K562 (cell line): ENCODE measurements around the gene GALNT7. TPM values are rescaled to one million over a fixed set of nuclear protein-coding genes. Genes with fewer than 3 reads are reported as not detected.

Experiments used
- ATAC-seq: fragments of 200-7000 bp; cut with Tn5 transposase; 3 replicates; pipeline ENCODE4 v1.9.1; 2020; ENCODE audit warnings: moderate library complexity
- BruUV-seq: library from RNA; stranded (reverse); fragments of 400-500 nt; replicated peaks from 2 replicates; lab custom pipeline; 2021; lab: Mats Ljungman, UMichigan
- CTCF ChIA-PET: fragments of 300-600 bp; formaldehyde crosslinking; extraction: SDS; loops from one replicate; lab custom pipeline; 2021; ENCODE audit warnings: low intra/inter-chr PET ratio; lab: Yijun Ruan, JAX
- POLR2A ChIA-PET: fragments of 300-600, 350-650 bp; sonication (Branson Sonifier 250); formaldehyde crosslinking; extraction: SDS; loops from one replicate; lab custom pipeline; 2021; ENCODE audit warnings: antibody characterized with exemption, inconsistent platforms; lab: Yijun Ruan, JAX
- DNase-seq, 4 experiments: peaks; one replicate each; pipeline versions ENCODE4 v3.0.0 to v3.0.0-alpha.2; 2011 to 2018; ENCODE audit warnings: low spot score in 3 of 4, mixed read lengths in 3 of 4; ENCODE audit errors: extremely low read depth in 1 of 4
- FAIRE-seq: peaks from 2 replicates; lab custom pipeline; 2011; peaks lifted over from hg19 to GRCh38; lab: Jason Lieb, UNC
- H2AFZ ChIP-seq: 2 replicates; pipeline ENCODE4 v1.6.0; 2011; ENCODE audit warnings: low read depth, low read length, control low read depth, inconsistent platforms
- H3K27ac ChIP-seq: fragments of 200-600 bp; 3 replicates; pipeline ENCODE4 v1.8.0; 2011; ENCODE audit warnings: low read depth, mild to moderate bottlenecking, control low read depth, inconsistent platforms, low read length, moderate library complexity, mixed read lengths; ENCODE audit errors: extremely low read depth
- H3K27me3 ChIP-seq, 2 experiments: fragments of 300-600 bp in 1 of 2; 2 replicates in 1 of 2; 3 replicates in 1 of 2; pipeline versions ENCODE4 v1.6.0 to v1.8.0; 2011; ENCODE audit warnings: inconsistent platforms in 2 of 2, low read length in 2 of 2, mild to moderate bottlenecking in 1 of 2, mixed read lengths in 1 of 2, moderate library complexity in 1 of 2; ENCODE audit not compliant: control insufficient read depth in 2 of 2, insufficient read depth in 2 of 2
- H3K36me3 ChIP-seq: fragments of 300-600 bp; 3 replicates; pipeline ENCODE4 v1.8.0; 2011; ENCODE audit warnings: mild to moderate bottlenecking, low read length, inconsistent platforms; ENCODE audit not compliant: control insufficient read depth, insufficient read depth
- H3K4me1 ChIP-seq, 2 experiments: fragments of 200-600 bp in 1 of 2; replicated peaks in 1 of 2; 2 replicates in 1 of 2; 3 replicates in 1 of 2; pipeline versions ENCODE4 v1.5.1 to v1.8.0; 2011; ENCODE audit warnings: inconsistent platforms in 2 of 2, low read length in 2 of 2, mild to moderate bottlenecking in 1 of 2, mixed read lengths in 1 of 2, moderate library complexity in 1 of 2; ENCODE audit not compliant: control insufficient read depth in 2 of 2, insufficient read depth in 2 of 2
- H3K4me2 ChIP-seq: 2 replicates; pipeline ENCODE4 v1.6.1; 2011; ENCODE audit warnings: low read length, control low read depth, inconsistent platforms, mixed read lengths; ENCODE audit not compliant: insufficient read depth
- H3K4me3 ChIP-seq: fragments of 200-600 bp; sonication (generic), shearing (Covaris generic); 2 replicates; pipeline ENCODE4 v1.5.1; 2016; ENCODE audit warnings: control low read depth, inconsistent platforms
- H3K79me2 ChIP-seq: fragments of 200-600 bp; 3 replicates; pipeline ENCODE4 v1.8.0; 2011; ENCODE audit warnings: low read length, inconsistent platforms; ENCODE audit not compliant: control insufficient read depth, insufficient read depth
- H3K9ac ChIP-seq, 2 experiments: 2 replicates each; pipeline versions ENCODE4 v1.6.0 to v1.6.1; 2011; ENCODE audit warnings: low read depth in 2 of 2, low read length in 2 of 2, control low read depth in 1 of 2, inconsistent platforms in 1 of 2, mild to moderate bottlenecking in 1 of 2, mixed read lengths in 1 of 2; ENCODE audit not compliant: insufficient read depth in 1 of 2
- H3K9me1 ChIP-seq: one replicate; pipeline ENCODE4 v1.6.0; 2011; ENCODE audit warnings: inconsistent platforms, mild to moderate bottlenecking, low read length, moderate library complexity; ENCODE audit not compliant: control insufficient read depth, insufficient read depth
- H3K9me3 ChIP-seq: replicated peaks from 2 replicates; pipeline ENCODE4 v1.5.1; 2011; ENCODE audit warnings: low read depth, low read length, inconsistent platforms; ENCODE audit not compliant: control insufficient read depth, insufficient read depth
- H4K20me1 ChIP-seq: replicated peaks from 2 replicates; pipeline ENCODE4 v1.6.1; 2011; ENCODE audit warnings: low read length, inconsistent platforms, mixed read lengths; ENCODE audit not compliant: control insufficient read depth, insufficient read depth
- ATF7 ChIP-seq: fragments of 450-650 bp; IDR thresholded peaks from 2 replicates; pipeline ENCODE4 v1.7.1; 2014; ENCODE audit warnings: mild to moderate bottlenecking, moderate library complexity
- BHLHE40 ChIP-seq: IDR thresholded peaks from 2 replicates; pipeline ENCODE4 v1.6.1; 2011; ENCODE audit warnings: low read length, improper control_type of control experiment
- ILF3 ChIP-seq: fragments of 450-650 bp; IDR thresholded peaks from 2 replicates; pipeline ENCODE4 v1.6.1; 2018; ENCODE audit warnings: antibody characterized with exemption, mild to moderate bottlenecking, moderate library complexity, borderline replicate concordance
- IRF1 ChIP-seq: sonication (generic); formaldehyde crosslinking; IDR thresholded peaks from 2 replicates; pipeline ENCODE4 v1.8.0; 2022; ENCODE audit warnings: missing genetic modification reagents, mild to moderate bottlenecking, borderline replicate concordance
- NCOA6 ChIP-seq: fragments of 450-650 bp; IDR thresholded peaks from 2 replicates; pipeline ENCODE4 v1.6.1; 2017; ENCODE audit warnings: mild to moderate bottlenecking
- NFE2 ChIP-seq: IDR thresholded peaks from 2 replicates; pipeline ENCODE4 v1.6.1; 2014; ENCODE audit warnings: antibody characterized with exemption, low read depth
- NFXL1 ChIP-seq: fragments of 450-650 bp; formaldehyde crosslinking; IDR thresholded peaks from 2 replicates; pipeline ENCODE4 v1.4.0; 2021; ENCODE audit warnings: mild to moderate bottlenecking
- PHF8 ChIP-seq: fragments of 200-600 bp; sonication (generic); IDR thresholded peaks from 2 replicates; pipeline ENCODE4 v1.6.1; 2012; ENCODE audit warnings: mixed run types, mild to moderate bottlenecking, inconsistent platforms, low read length, moderate library complexity, borderline replicate concordance
- POU5F1 ChIP-seq: fragments of 150-350 bp; IDR thresholded peaks from 2 replicates; pipeline ENCODE4 v1.6.1; 2014; ENCODE audit warnings: borderline replicate concordance, low read length, low read depth, mild to moderate bottlenecking; ENCODE audit not compliant: partially characterized antibody
- PRMT5 ChIP-seq: sonication (generic); formaldehyde crosslinking; IDR thresholded peaks from 2 replicates; pipeline ENCODE4 v1.5.0; 2020; ENCODE audit warnings: missing genetic modification reagents
- RAD21 ChIP-seq, 2 experiments: fragments of 250-450 bp in 1 of 2; fragments of 450-650 bp in 1 of 2; sonication (Bioruptor Pico) in 1 of 2; formaldehyde crosslinking in 1 of 2; IDR thresholded peaks in 1 of 2; conservative IDR thresholded peaks in 1 of 2; 2 replicates each; pipeline versions ENCODE4 v1.4.0 to v1.8.0; 2020 to 2022; ENCODE audit warnings: mild to moderate bottlenecking in 2 of 2, moderate library complexity in 1 of 2
- SRF ChIP-seq, 2 experiments: fragments of 250-450, 450-650 bp in 1 of 2; sonication (Bioruptor Pico) in 1 of 2; sonication (generic) in 1 of 2; formaldehyde crosslinking; IDR thresholded peaks; 2 replicates each; pipeline versions ENCODE4 v1.5.0 to v1.5.1; 2020 to 2022; ENCODE audit warnings: mild to moderate bottlenecking in 1 of 2, missing genetic modification reagents in 1 of 2
- SRSF9 ChIP-seq: fragments of 200-400 bp; formaldehyde crosslinking; IDR thresholded peaks from 2 replicates; pipeline ENCODE4 v1.6.1; 2017; ENCODE audit warnings: low read depth, low read length, borderline replicate concordance
- TCF3 ChIP-seq: sonication (generic); formaldehyde crosslinking; IDR thresholded peaks from 2 replicates; pipeline ENCODE4 v1.4.0; 2020; ENCODE audit warnings: mild to moderate bottlenecking, missing genetic modification reagents
- ZNF146 ChIP-seq: IDR thresholded peaks from one replicate; pipeline ENCODE4 v1.6.1; 2018; ENCODE audit warnings: missing compliant biosample characterization; ENCODE audit not compliant: unreplicated experiment
- ZNF239 ChIP-seq: fragments of 250-450 bp; sonication (Bioruptor Pico); IDR thresholded peaks from 2 replicates; pipeline ENCODE4 v1.4.0; 2020; ENCODE audit warnings: mild to moderate bottlenecking
- ZNF263 ChIP-seq: sonication (generic); formaldehyde crosslinking; IDR thresholded peaks from 2 replicates; pipeline ENCODE4 v1.8.0; 2022; ENCODE audit warnings: mild to moderate bottlenecking, missing genetic modification reagents, borderline replicate concordance
- ZNF561 ChIP-seq: fragments of 450-650 bp; formaldehyde crosslinking; conservative IDR thresholded peaks from 2 replicates; pipeline ENCODE4 v1.4.0; 2020; ENCODE audit warnings: mild to moderate bottlenecking, moderate library complexity
- WGBS: fragments of 100-300 bp; shearing (Covaris generic); methylation state at CpG from one replicate; pipeline ENCODE4 v1.1.6; 2016; ENCODE audit warnings: low coverage, mixed read lengths; ENCODE audit not compliant: insufficient coverage; ENCODE audit errors: missing lambda C conversion rate; 5-methylcytosine and 5-hydroxymethylcytosine counted together
- in situ Hi-C: fragments of 300-500 bp; cut with MboI; formaldehyde crosslinking; loops from 4 replicates; pipeline ENCODE4 v1.15.0; 2018; ENCODE audit warnings: inconsistent platforms, mixed read lengths
- intact Hi-C: fragments of 100-400 bp; cut with micrococcal nuclease; formaldehyde crosslinking; loops from 2 replicates; pipeline ENCODE4 v1.14.2; 2022
- polyA plus RNA-seq, 8 experiments: library from polyadenylated mRNA; depleted of rRNA in 4 of 8; stranded (reverse) in 5 of 8; unstranded in 3 of 8; fragments of >200 nt; fragmentation: Nextera tagmentation in 2 of 8; fragmentation: Illumina TruSeq in 1 of 8; extraction: Ambion mirVana in 2 of 8; extraction: Trizol in 1 of 8; gene quantifications; 2 replicates each; pipeline versions ENCODE4 v1.2.1 to v1.2.3, GENCODE V29; 2011 to 2014; ENCODE audit warnings: inconsistent platforms in 1 of 8, missing spikeins in 1 of 8
- total RNA-seq, 7 experiments: library from RNA; depleted of rRNA in 6 of 7; stranded (reverse); fragments of >200 nt in 6 of 7; fragmentation: Illumina TruSeq in 2 of 7; extraction: Trizol in 2 of 7; gene quantifications; 2 replicates each; pipeline versions ENCODE4 v1.2.1 to v1.2.3, GENCODE V29; 2011 to 2021; ENCODE audit warnings: low replicate concordance in 1 of 7
- TF ChIP-seq, protein P1 (sequence below): IDR thresholded peaks from 2 replicates; pipeline ENCODE4 v1.6.1; 2011; ENCODE audit not compliant: insufficient read length; ENCODE audit errors: extremely low read depth
- TF ChIP-seq, protein P2 (sequence below): fragments of 450-650 bp; formaldehyde crosslinking; IDR thresholded peaks from 2 replicates; pipeline ENCODE4 v1.4.0; 2020; ENCODE audit warnings: mild to moderate bottlenecking, moderate library complexity

The GALNT7 gene
- total and polyA plus RNA-seq, 9 of the 15 experiments (the other 6 are each of a cell fraction or from before 2014, with no cell fraction given): 16.7 to 38.7 (median 31.1) TPM

- Histone ChIP-seq H3K4me3 (peak overlapping the region; percentile 23), H3K27ac (peak overlapping the region; percentile 53; the same call in 2 of the 3 replicates), H3K9me3 (peaks cover 25% of the 10 kb centered on the region), H3K4me2 (peak overlapping the region; percentile 70), H3K9me1 (no peaks in the 10 kb centered on the region), H3K27me3 (no peaks in the 10 kb centered on the region), H3K9ac (peak overlapping the region in 1 of 2 experiments; percentile 16; a peak in 1 of 4 replicates), H2AFZ (no peak overlapping the region), H3K4me1 (peaks cover 0 to 15% of the 10 kb centered on the region in 2 experiments; a peak in 3 of 5 replicates), H3K36me3 (peaks cover 8% of the 10 kb centered on the region), H4K20me1 (0 out of 2 replicates have a peak, but pooled peaks cover 3% of the 10 kb centered on the region), H3K79me2 (peaks cover 19% of the 10 kb centered on the region; the same call in 2 of the 3 replicates)
- peak; percentile 79 for FAIRE-seq
- peak; percentile 81 for ATAC-seq
- BruUV-seq: no TSS peak
- in situ Hi-C loops: no loop called here
- DNase-seq: peak in 1 of 4 experiments; percentile 62
- WGBS: 0% methylated on average over 4 of the region's 4 CpGs
- POLR2A ChIA-PET: interaction anchor here (1.2 kb wide), 1 partner anchor 12 kb away, joined by 5 read pairs; no protein-coding TSS in a partner anchor
- CTCF ChIA-PET: no interaction called here
- intact Hi-C loops: no loop called here
- TF ChIP-seq POU5F1 (no peak), IRF1 (CRISPR knock-in tag) (no peak), BHLHE40 (peak; percentile 54; the same call in 1 of the 2 replicates), TCF3 (CRISPR knock-in tag) (peak; percentile 85), ZNF239 (no peak), ILF3 (no peak), ZNF263 (no peak), PRMT5 (CRISPR knock-in tag) (no peak), NFE2 (0 out of 2 replicates have a peak, but pooled peaks have one; percentile 8), PHF8 (no peak), SRSF9 (no peak), ZNF146 (CRISPR knock-in tag) (no peak), NFXL1 (CRISPR knock-in tag) (no peak), SRF (CRISPR knock-in tag; IDR thresholded peaks at IDR 0.05) (no peak), ATF7 (0 out of 2 replicates have a peak, but pooled peaks have one; percentile 20), RAD21 (CRISPR knock-in tag; conservative IDR thresholded peaks at IDR 0.05 in 1 of 2, IDR thresholded peaks at IDR 0.05 in 1 of 2) (no peak), NCOA6 (no peak), ZNF561 (no peak)
- TF ChIP-seq, protein P1, sequence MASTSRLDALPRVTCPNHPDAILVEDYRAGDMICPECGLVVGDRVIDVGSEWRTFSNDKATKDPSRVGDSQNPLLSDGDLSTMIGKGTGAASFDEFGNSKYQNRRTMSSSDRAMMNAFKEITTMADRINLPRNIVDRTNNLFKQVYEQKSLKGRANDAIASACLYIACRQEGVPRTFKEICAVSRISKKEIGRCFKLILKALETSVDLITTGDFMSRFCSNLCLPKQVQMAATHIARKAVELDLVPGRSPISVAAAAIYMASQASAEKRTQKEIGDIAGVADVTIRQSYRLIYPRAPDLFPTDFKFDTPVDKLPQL: no peak
- TF ChIP-seq, protein P2, sequence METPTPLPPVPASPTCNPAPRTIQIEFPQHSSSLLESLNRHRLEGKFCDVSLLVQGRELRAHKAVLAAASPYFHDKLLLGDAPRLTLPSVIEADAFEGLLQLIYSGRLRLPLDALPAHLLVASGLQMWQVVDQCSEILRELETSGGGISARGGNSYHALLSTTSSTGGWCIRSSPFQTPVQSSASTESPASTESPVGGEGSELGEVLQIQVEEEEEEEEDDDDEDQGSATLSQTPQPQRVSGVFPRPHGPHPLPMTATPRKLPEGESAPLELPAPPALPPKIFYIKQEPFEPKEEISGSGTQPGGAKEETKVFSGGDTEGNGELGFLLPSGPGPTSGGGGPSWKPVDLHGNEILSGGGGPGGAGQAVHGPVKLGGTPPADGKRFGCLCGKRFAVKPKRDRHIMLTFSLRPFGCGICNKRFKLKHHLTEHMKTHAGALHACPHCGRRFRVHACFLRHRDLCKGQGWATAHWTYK (CRISPR knock-in tag): no peak
Observed at GRCh38 chr4:173289353-173289727, 120.7 kb downstream of the GALNT7 start.
